ENCODE results near the gene FAM124A. TPM values are rescaled to one million over a fixed set of nuclear protein-coding genes. Genes with fewer than 3 reads are reported as not detected.

FAM124A gene
- total RNA-seq, 1 donor from 2014 or later = 0.59 TPM

- H3K4me1 Mint-ChIP-seq (ENCODE audit: low read depth) = peaks cover 9% of the 10 kb centered on the region
- no peak overlapping the region for H3K4me3 Mint-ChIP-seq (ENCODE audit: low read depth)
- H3K36me3 Mint-ChIP-seq (ENCODE audit: low read depth) = no peaks in the 10 kb centered on the region
- DNase-seq (ENCODE audit: low spot score) = no peak
- intact Hi-C loops (cut with micrococcal nuclease) = loop anchor here (1.0 to 2.0 kb wide), 2 partner anchors 19 to 48 kb away; no protein-coding TSS in a partner anchor
- H3K27me3 Mint-ChIP-seq (ENCODE audit: low read depth) = peaks cover 17% of the 10 kb centered on the region
- H3K9me3 Mint-ChIP-seq = peaks cover 6% of the 10 kb centered on the region
- H3K27ac Mint-ChIP-seq = peak overlapping the region; percentile 11
Observed at GRCh38 chr13:51201886-51202285, 20.3 kb upstream of the FAM124A start.

GRCh38 chr13:51202477-51203046 lies 19.6 kb upstream of the FAM124A start:
- peaks cover 9% of the 10 kb centered on the region for H3K4me1 Mint-ChIP-seq (ENCODE audit: low read depth)
- H3K27me3 Mint-ChIP-seq (ENCODE audit: low read depth) = peaks cover 17% of the 10 kb centered on the region
- peaks cover 6% of the 10 kb centered on the region for H3K9me3 Mint-ChIP-seq
- H3K27ac Mint-ChIP-seq = no peak overlapping the region
- intact Hi-C loops (cut with micrococcal nuclease) = loop anchor here (1.0 to 2.0 kb wide), 2 partner anchors 18 to 48 kb away; no protein-coding TSS in a partner anchor
- H3K4me3 Mint-ChIP-seq (ENCODE audit: low read depth) = no peak overlapping the region
- H3K36me3 Mint-ChIP-seq (ENCODE audit: low read depth) = no peaks in the 10 kb centered on the region
- DNase-seq (ENCODE audit: low spot score) = no peak

- peaks cover 38% of the 10 kb centered on the region for H3K27me3 Mint-ChIP-seq (ENCODE audit: low read depth)
- intact Hi-C loops (cut with micrococcal nuclease) = no loop called here
- no peaks in the 10 kb centered on the region for H3K9me3 Mint-ChIP-seq
- H3K27ac Mint-ChIP-seq = no peak overlapping the region
- H3K4me1 Mint-ChIP-seq (ENCODE audit: low read depth) = peaks cover 9% of the 10 kb centered on the region
- no peak for DNase-seq (ENCODE audit: low spot score)
- no peaks in the 10 kb centered on the region for H3K36me3 Mint-ChIP-seq (ENCODE audit: low read depth)
- H3K4me3 Mint-ChIP-seq (ENCODE audit: low read depth) = no peak overlapping the region
Observed at GRCh38 chr13:51206584-51206983, 15.6 kb upstream of the FAM124A start.

GRCh38 chr13:51207881-51208280 lies 14.3 kb upstream of the FAM124A start:
- Mint-ChIP-seq H3K4me3 (ENCODE audit: low read depth) (no peak overlapping the region), H3K36me3 (ENCODE audit: low read depth) (no peaks in the 10 kb centered on the region), H3K27me3 (ENCODE audit: low read depth) (peaks cover 44% of the 10 kb centered on the region), H3K27ac (no peak overlapping the region), H3K9me3 (no peaks in the 10 kb centered on the region), H3K4me1 (ENCODE audit: low read depth) (peaks cover 5% of the 10 kb centered on the region)
- no peak for DNase-seq (ENCODE audit: low spot score)
- intact Hi-C loops (cut with micrococcal nuclease) = no loop called here

GRCh38 chr13:51208716-51209115 lies 13.5 kb upstream of the FAM124A start:
- Mint-ChIP-seq H3K36me3 (ENCODE audit: low read depth) (no peaks in the 10 kb centered on the region), H3K9me3 (no peaks in the 10 kb centered on the region), H3K4me3 (ENCODE audit: low read depth) (no peak overlapping the region), H3K4me1 (ENCODE audit: low read depth) (no peaks in the 10 kb centered on the region), H3K27ac (no peak overlapping the region), H3K27me3 (ENCODE audit: low read depth) (peaks cover 43% of the 10 kb centered on the region)
- DNase-seq (ENCODE audit: low spot score) = no peak
- intact Hi-C loops (cut with micrococcal nuclease) = no loop called here

- DNase-seq (ENCODE audit: low spot score) = no peak
- Mint-ChIP-seq H3K27me3 (ENCODE audit: low read depth) (peaks cover 46% of the 10 kb centered on the region), H3K4me3 (ENCODE audit: low read depth) (no peak overlapping the region), H3K9me3 (no peaks in the 10 kb centered on the region), H3K27ac (no peak overlapping the region), H3K4me1 (ENCODE audit: low read depth) (no peaks in the 10 kb centered on the region), H3K36me3 (ENCODE audit: low read depth) (no peaks in the 10 kb centered on the region)
- intact Hi-C loops (cut with micrococcal nuclease) = no loop called here
Observed at GRCh38 chr13:51211910-51212309, 10.3 kb upstream of the FAM124A start.

- Mint-ChIP-seq H3K27me3 (ENCODE audit: low read depth) (peaks cover 48% of the 10 kb centered on the region), H3K4me3 (ENCODE audit: low read depth) (no peak overlapping the region), H3K27ac (no peak overlapping the region), H3K36me3 (ENCODE audit: low read depth) (no peaks in the 10 kb centered on the region), H3K9me3 (no peaks in the 10 kb centered on the region), H3K4me1 (ENCODE audit: low read depth) (no peaks in the 10 kb centered on the region)
- no peak for DNase-seq (ENCODE audit: low spot score)
- intact Hi-C loops (cut with micrococcal nuclease) = no loop called here
Observed at GRCh38 chr13:51212758-51213157, 9.4 kb upstream of the FAM124A start.

- H3K27ac Mint-ChIP-seq = no peak overlapping the region
- H3K27me3 Mint-ChIP-seq (ENCODE audit: low read depth) = peaks cover 45% of the 10 kb centered on the region
- intact Hi-C loops (cut with micrococcal nuclease) = no loop called here
- DNase-seq (ENCODE audit: low spot score) = no peak
- H3K4me3 Mint-ChIP-seq (ENCODE audit: low read depth) = no peak overlapping the region
- no peaks in the 10 kb centered on the region for H3K4me1 Mint-ChIP-seq (ENCODE audit: low read depth)
- H3K9me3 Mint-ChIP-seq = no peaks in the 10 kb centered on the region
- H3K36me3 Mint-ChIP-seq (ENCODE audit: low read depth) = no peaks in the 10 kb centered on the region
Observed at GRCh38 chr13:51213173-51213728, 8.9 kb upstream of the FAM124A start.

GRCh38 chr13:51218626-51219025 lies 3.6 kb upstream of the FAM124A start:
- intact Hi-C loops (cut with micrococcal nuclease) = no loop called here

GRCh38 chr13:51220706-51221105 lies 1.5 kb upstream of the FAM124A start:
- Mint-ChIP-seq H3K36me3 (ENCODE audit: low read depth) (no peaks in the 10 kb centered on the region), H3K27me3 (ENCODE audit: low read depth) (peaks cover 46% of the 10 kb centered on the region), H3K9me3 (no peaks in the 10 kb centered on the region), H3K4me1 (ENCODE audit: low read depth) (no peaks in the 10 kb centered on the region), H3K4me3 (ENCODE audit: low read depth) (no peak overlapping the region), H3K27ac (no peak overlapping the region)
- DNase-seq (ENCODE audit: low spot score) = no peak
- intact Hi-C loops (cut with micrococcal nuclease) = loop anchor here (2.0 to 5.0 kb wide), 2 partner anchors 18 to 582 kb away; partner anchors contain the start of gene DHRS12

More at GRCh38 chr13:51218626-51219025, 3.6 kb upstream of the FAM124A start:
- Mint-ChIP-seq H3K36me3 (ENCODE audit: low read depth) (no peaks in the 10 kb centered on the region), H3K27ac (no peak overlapping the region), H3K4me3 (ENCODE audit: low read depth) (no peak overlapping the region), H3K9me3 (no peaks in the 10 kb centered on the region), H3K4me1 (ENCODE audit: low read depth) (no peaks in the 10 kb centered on the region), H3K27me3 (ENCODE audit: low read depth) (peaks cover 42% of the 10 kb centered on the region)
- no peak for DNase-seq (ENCODE audit: low spot score)

- no peak for DNase-seq (ENCODE audit: low spot score)
- Mint-ChIP-seq H3K27ac (no peak overlapping the region), H3K27me3 (ENCODE audit: low read depth) (peaks cover 46% of the 10 kb centered on the region), H3K4me1 (ENCODE audit: low read depth) (no peaks in the 10 kb centered on the region), H3K36me3 (ENCODE audit: low read depth) (no peaks in the 10 kb centered on the region), H3K4me3 (ENCODE audit: low read depth) (peak overlapping the region; percentile 11), H3K9me3 (no peaks in the 10 kb centered on the region)
- intact Hi-C loops (cut with micrococcal nuclease) = loop anchor here (2.0 to 5.0 kb wide), 2 partner anchors 18 to 581 kb away; partner anchors contain the start of gene DHRS12
Observed at GRCh38 chr13:51221108-51221507, 1.1 kb upstream of the FAM124A start.

GRCh38 chr13:51221674-51222036 lies 543 bp upstream of the FAM124A start:
- Mint-ChIP-seq H3K9me3 (no peaks in the 10 kb centered on the region), H3K4me3 (ENCODE audit: low read depth) (peak overlapping the region; percentile 62), H3K27me3 (ENCODE audit: low read depth) (peaks cover 51% of the 10 kb centered on the region), H3K4me1 (ENCODE audit: low read depth) (no peaks in the 10 kb centered on the region), H3K27ac (no peak overlapping the region), H3K36me3 (ENCODE audit: low read depth) (no peaks in the 10 kb centered on the region)
- DNase-seq (ENCODE audit: low spot score) = no peak
- intact Hi-C loops (cut with micrococcal nuclease) = loop anchor here (2.0 to 5.0 kb wide), 2 partner anchors 19 to 581 kb away; partner anchors contain the start of gene DHRS12

GRCh38 chr13:51222686-51223559 lies 725 bp downstream of the FAM124A start:
- no peaks in the 10 kb centered on the region for H3K36me3 Mint-ChIP-seq (ENCODE audit: low read depth)
- H3K27ac Mint-ChIP-seq = no peak overlapping the region
- H3K27me3 Mint-ChIP-seq (ENCODE audit: low read depth) = peaks cover 55% of the 10 kb centered on the region
- H3K9me3 Mint-ChIP-seq = no peaks in the 10 kb centered on the region
- H3K4me3 Mint-ChIP-seq (ENCODE audit: low read depth) = peak overlapping the region; percentile 66
- no peaks in the 10 kb centered on the region for H3K4me1 Mint-ChIP-seq (ENCODE audit: low read depth)
- intact Hi-C loops (cut with micrococcal nuclease) = loop anchor here (5.0 kb wide), 1 partner anchor 579 kb away; the partner anchor contains the start of gene DHRS12
- DNase-seq (ENCODE audit: low spot score) = no peak

Measured in activated T-helper 2 cell treated with anti-CD3 and anti-CD28 coated beads, Interferon-gamma antibody, Interleukin-2, Interleukin-4, amounts not matched to agents 10 μg/mL and 5 μg/mL and 100 μg/mL, durations not matched to agents 14 hours and 24 hours and 36 hours (primary cell).